Activated T-cell treated with anti-CD3 and anti-CD28 coated beads, Interleukin-2, amount 50 U/mL, for 1 hour (primary cell): ENCODE data around the gene HTD2.
"Not testable (repeated sequence)": the region's sequence is repeated elsewhere in the genome, so short reads cannot be mapped to it uniquely, and the experiment has no call there.

Experiments used
- DNase-seq: peaks from one replicate; pipeline ENCODE4 v3.0.0-alpha.2; 2020

HTD2 gene

GRCh38 chr3:58333206-58334012 lies 27.1 kb downstream of the HTD2 start:
- peak; percentile 33 for DNase-seq

- DNase-seq: no peak
Measured at GRCh38 chr3:58334013-58334321, 27.6 kb downstream of the HTD2 start.

GRCh38 chr3:58334506-58334884 lies 28.2 kb downstream of the HTD2 start:
- no peak for DNase-seq

GRCh38 chr3:58335652-58335947 lies 29.3 kb downstream of the HTD2 start:
- no peak for DNase-seq

- DNase-seq: no peak
Measured at GRCh38 chr3:58336135-58336882, 30.0 kb downstream of the HTD2 start.

GRCh38 chr3:58337190-58337589 lies 30.9 kb downstream of the HTD2 start:
- no peak for DNase-seq

- DNase-seq: not testable (repeated sequence)
Measured at GRCh38 chr3:58339146-58339545, 32.8 kb downstream of the HTD2 start.

GRCh38 chr3:58340594-58341244 lies 34.4 kb downstream of the HTD2 start:
- no peak for DNase-seq

- no peak for DNase-seq
Measured at GRCh38 chr3:58341376-58341775, 35.1 kb downstream of the HTD2 start.

GRCh38 chr3:58342676-58343075 lies 36.4 kb downstream of the HTD2 start:
- no peak for DNase-seq

- no peak for DNase-seq
Measured at GRCh38 chr3:58345457-58345856, 39.1 kb downstream of the HTD2 start.

GRCh38 chr3:58346368-58346767 lies 40.0 kb downstream of the HTD2 start:
- no peak for DNase-seq

- no peak for DNase-seq
Measured at GRCh38 chr3:58347984-58348383, 41.7 kb downstream of the HTD2 start.

- DNase-seq: no peak
Measured at GRCh38 chr3:58349792-58350626, 43.7 kb downstream of the HTD2 start.

- DNase-seq: no peak
Measured at GRCh38 chr3:58350627-58351013, 44.3 kb downstream of the HTD2 start.

GRCh38 chr3:58351920-58352319 lies 45.6 kb downstream of the HTD2 start:
- DNase-seq: no peak

GRCh38 chr3:58352626-58353025 lies 46.3 kb downstream of the HTD2 start:
- DNase-seq: no peak

- no peak for DNase-seq
Measured at GRCh38 chr3:58353722-58354553, 47.6 kb downstream of the HTD2 start.

GRCh38 chr3:58355179-58355578 lies 48.9 kb downstream of the HTD2 start:
- no peak for DNase-seq

GRCh38 chr3:58356054-58356453 lies 49.7 kb downstream of the HTD2 start:
- no peak for DNase-seq

GRCh38 chr3:58357402-58357801 lies 51.1 kb downstream of the HTD2 start:
- DNase-seq: no peak

- no peak for DNase-seq
Measured at GRCh38 chr3:58358092-58358491, 51.8 kb downstream of the HTD2 start.
